DMS53 treated with DMSO at 0.1 percent for 48 hours (cell line): ENCODE data around the gene ZNF217.
A peak's percentile ranks its signal among the peaks of the same experiment; 100 is the strongest.
"Not testable (repeated sequence)": the region's sequence is repeated elsewhere in the genome, so short reads cannot be mapped to it uniquely, and the experiment has no call there.

ENCODE experiments used
- DNase-seq: peaks from one replicate; lab custom pipeline; 2025; ENCODE audit not compliant: unreplicated experiment; lab: John Stamatoyannopoulos, UW

ZNF217 gene

GRCh38 chr20:53593466-53594007, at the start of gene ZNF217:
Gene ZNF217 (minus strand): TSS chr20:53593839. CDS start chr20:53582826, 11,013 bp downstream.
- peak; percentile 34 for DNase-seq

- no peak for DNase-seq
Measured at GRCh38 chr20:53643031-53643832, 49.6 kb upstream of the ZNF217 start.

DNA sequence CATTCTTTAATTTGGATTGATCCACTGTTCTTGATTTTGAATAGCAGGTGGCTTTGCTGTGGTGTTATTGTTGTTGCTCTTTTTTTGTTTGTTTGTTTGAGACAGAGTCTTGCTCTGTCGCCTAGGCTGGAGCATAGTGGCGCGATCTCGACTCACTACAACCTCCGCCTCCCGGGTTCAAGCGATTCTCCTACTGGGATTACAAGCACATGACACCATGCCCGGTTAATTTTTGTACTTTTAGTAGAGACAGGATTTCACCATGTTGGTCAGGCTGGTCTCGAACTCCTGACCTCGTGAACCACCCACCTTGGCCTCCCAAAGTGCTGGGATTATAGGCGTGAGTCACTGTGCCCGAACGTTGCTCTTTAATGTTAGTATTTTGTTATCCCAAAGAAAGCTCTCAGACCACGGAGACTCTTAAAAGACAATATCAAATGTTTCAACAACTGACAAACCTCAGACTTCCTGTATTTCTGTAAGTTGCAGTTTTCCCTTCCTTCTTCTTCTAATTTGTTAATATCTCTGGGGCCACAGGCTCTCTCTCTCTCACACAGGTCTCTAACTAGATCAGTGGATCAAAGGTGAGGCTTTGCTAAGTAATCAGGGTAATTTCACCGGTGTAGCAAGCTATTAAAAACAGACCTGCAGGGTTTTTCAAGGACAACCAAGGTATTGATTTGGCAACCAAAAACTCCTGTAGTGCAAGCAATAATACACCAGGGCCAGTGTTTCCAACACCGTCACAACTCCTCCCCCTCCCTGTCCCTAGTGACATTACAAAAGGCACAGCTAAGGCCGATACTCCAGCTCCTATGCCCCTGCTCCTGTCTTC, 48.8 kb upstream of the ZNF217 start:
- DNase-seq: no peak

GRCh38 chr20:53639647-53640440, 46.2 kb upstream of the ZNF217 start:
- no peak for DNase-seq

- DNase-seq: no peak
Measured at GRCh38 chr20:53639128-53639527, 45.5 kb upstream of the ZNF217 start.

- not testable (repeated sequence) for DNase-seq
Measured at GRCh38 chr20:53637310-53637709, 43.7 kb upstream of the ZNF217 start.

- DNase-seq: no peak
Measured at GRCh38 chr20:53636540-53637097, 43.0 kb upstream of the ZNF217 start.

DNA sequence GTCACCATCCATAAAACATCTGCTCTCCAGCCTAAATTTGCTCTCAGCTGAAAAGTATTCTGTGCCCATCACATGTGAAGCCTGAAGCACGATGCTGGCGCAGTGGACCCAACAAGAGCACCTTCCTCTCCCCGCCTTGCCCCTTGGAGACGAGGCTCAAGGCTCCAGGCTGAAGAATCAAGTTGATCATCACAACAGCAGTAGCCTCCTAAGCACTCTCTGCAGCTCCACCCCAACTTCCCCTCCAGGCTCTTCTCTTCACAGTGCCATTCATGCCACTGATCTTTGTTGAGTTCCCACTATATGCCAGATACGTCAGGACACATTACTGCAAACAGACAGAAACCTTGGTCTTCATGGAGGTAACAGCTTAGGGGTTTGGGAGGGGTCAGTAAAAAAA, 41.6 kb upstream of the ZNF217 start:
- DNase-seq: no peak

GRCh38 chr20:53631909-53632662, 38.4 kb upstream of the ZNF217 start:
- DNase-seq: no peak

GRCh38 chr20:53629436-53629835, 35.8 kb upstream of the ZNF217 start:
- DNase-seq: no peak

DNA sequence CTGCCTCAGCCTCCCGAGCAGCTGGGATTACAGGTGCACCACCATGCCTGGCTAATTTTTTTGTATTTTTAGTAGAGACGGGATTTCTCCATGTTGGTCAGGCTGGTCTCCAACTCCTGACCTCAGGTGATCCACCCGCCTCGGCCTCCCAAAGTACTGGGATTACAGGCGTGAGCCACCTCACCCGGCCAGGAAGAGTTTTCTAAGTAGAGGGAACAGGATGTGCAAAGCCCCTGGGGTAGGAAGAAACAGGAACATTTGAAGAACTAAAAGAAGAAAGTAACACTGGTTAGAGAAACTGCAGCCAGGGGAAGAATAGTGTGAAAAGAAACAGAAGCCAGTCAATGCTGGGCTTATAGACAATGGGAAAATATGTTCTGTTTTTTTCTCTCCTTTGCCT, 35.1 kb upstream of the ZNF217 start:
- DNase-seq: not testable (repeated sequence)

DNA sequence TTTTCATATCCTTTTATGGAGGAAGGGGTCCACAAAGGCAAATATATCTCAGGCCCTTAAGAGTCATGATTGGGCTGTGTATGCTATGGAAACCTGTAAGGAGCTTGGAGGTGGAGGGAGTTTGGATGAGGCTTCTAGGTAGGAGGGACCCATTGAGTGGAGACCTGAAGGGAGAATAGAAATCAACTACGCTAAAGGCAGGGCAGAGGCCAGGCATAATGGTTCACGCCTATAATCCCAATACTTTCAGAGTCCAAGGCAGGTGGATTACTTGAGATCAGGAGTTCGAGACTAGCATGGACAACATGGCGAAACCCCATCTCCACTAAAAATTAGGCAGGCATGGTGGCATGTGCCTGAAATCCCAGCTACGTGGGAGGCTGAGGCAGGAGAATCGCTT, 34.4 kb upstream of the ZNF217 start:
- no peak for DNase-seq

DNA sequence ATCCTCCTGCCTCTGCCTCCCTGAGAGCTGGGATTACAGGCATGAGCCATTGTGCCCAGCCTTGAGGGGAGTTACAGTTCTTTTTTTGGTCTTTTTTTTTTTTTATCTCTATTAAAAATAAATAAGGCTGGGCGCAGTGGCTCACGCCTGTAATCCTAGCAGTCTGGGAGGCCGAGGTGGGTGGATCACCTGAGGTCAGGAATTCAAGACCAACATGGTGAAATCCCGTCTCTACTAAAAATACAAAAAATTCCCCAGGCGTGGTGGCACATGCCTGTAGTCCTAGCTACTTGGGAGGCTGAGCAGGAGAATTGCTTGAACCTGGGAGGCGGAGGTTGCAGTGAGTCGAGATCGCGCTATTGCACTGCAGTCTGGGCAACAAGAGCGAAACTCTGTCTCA, 33.4 kb upstream of the ZNF217 start:
- DNase-seq: not testable (repeated sequence)

- DNase-seq: no peak
Measured at GRCh38 chr20:53626584-53626983, 32.9 kb upstream of the ZNF217 start.

DNA sequence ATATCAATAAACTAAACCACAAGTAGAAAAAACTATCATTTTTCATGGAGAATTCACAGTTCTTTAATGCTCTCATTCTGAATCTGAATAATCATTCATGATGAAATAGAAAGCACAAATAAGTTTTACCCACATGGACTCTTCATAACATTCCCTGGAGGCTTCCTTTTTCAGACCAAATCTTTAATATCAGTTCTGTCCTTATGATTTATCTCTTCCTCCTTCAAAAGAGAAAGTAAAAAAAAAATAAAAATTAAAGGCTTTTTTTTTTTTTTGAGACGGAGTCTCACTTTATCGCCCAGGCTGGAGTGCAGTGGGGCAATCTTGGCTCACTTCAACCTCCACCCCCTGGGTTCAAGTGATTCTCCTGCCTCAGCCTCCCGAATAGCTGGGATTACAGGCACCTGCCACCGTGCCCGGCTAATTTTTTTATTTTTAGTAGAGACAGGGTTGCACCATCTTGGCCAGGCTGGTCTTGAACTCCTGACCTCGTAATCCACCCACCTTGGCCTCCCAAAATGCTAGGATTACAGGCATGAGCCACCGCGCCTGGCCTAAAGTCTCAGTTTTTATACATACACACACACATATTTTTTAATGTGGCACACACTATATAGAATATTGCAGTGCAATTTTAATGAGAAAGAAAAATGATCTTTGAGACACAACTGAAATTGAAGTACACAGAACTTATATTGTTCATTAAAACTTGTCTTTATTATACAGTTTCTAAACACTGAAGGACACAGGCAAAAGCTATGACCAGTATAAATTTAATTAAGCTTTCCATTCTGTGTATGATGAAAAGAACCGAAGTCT, 31.9 kb upstream of the ZNF217 start:
- DNase-seq: no peak

DNA sequence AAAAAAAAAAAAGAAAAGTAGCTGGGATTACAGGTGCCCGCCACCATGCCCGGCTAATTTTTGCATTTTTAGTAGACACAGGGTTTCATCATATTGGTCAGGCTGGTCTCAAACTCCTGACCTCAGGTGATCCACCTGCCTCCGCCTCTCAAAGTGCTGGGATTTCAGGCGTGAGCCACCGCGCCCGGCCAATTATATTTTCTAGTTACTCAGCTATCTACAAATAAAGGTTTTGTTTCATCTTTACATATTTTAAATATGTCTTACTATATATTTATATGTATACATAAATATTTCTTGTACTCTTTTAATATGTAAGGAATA, 31.2 kb upstream of the ZNF217 start:
- DNase-seq: not testable (repeated sequence)

- peak; percentile 57 for DNase-seq
Measured at GRCh38 chr20:53623454-53624211, 30.0 kb upstream of the ZNF217 start.

- no peak for DNase-seq
Measured at GRCh38 chr20:53623134-53623453, 29.5 kb upstream of the ZNF217 start.
